HEK293 (cell line): Measurements from ENCODE around the gene OSCAR.
A peak's percentile ranks its signal among the peaks of the same experiment; 100 is the strongest.

Source experiments
- CTCF ChIA-PET: fragments of 350-600 bp; formaldehyde crosslinking; extraction: SDS; loops from one replicate; lab custom pipeline; 2021; ENCODE audit warnings: antibody characterized with exemption; lab: Yijun Ruan, JAX
- POLR2A ChIA-PET: fragments of 300-600 bp; formaldehyde crosslinking; extraction: SDS; loops from one replicate; lab custom pipeline; 2020; ENCODE audit warnings: antibody characterized with exemption, inconsistent platforms; lab: Yijun Ruan, JAX
- H3K27ac ChIP-seq: fragments of 200-500 bp; sonication (Bioruptor generic); 2 replicates; pipeline ENCODE4 v1.5.1; 2014; ENCODE audit warnings: low read depth, low read length, control low read depth, inconsistent platforms; ENCODE audit errors: extremely low read depth
- H3K36me3 ChIP-seq, 2 experiments: fragments of 200-500 bp in 1 of 2; sonication (Bioruptor generic) in 1 of 2; 1 replicate in 1 of 2; 2 replicates in 1 of 2; pipeline ENCODE4 v1.5.1; 2014 to 2017; ENCODE audit warnings: inconsistent platforms in 2 of 2, low read length in 2 of 2; ENCODE audit not compliant: control insufficient read depth in 2 of 2, insufficient read depth in 1 of 2
- H3K4me1 ChIP-seq: fragments of 200-500 bp; sonication (Bioruptor generic); 2 replicates; pipeline ENCODE4 v1.5.1; 2014; ENCODE audit warnings: mild to moderate bottlenecking, low read length, inconsistent platforms; ENCODE audit not compliant: control insufficient read depth, insufficient read depth
- H3K4me3 ChIP-seq: 2 replicates; pipeline ENCODE4 v1.5.1; 2011; ENCODE audit warnings: low read depth, mild to moderate bottlenecking, control low read depth, low read length, moderate library complexity
- H3K9me3 ChIP-seq: fragments of 200-500 bp; sonication (Bioruptor generic); 2 replicates; pipeline ENCODE4 v1.5.1; 2014; ENCODE audit warnings: low read depth, low read length, inconsistent platforms; ENCODE audit not compliant: control insufficient read depth, insufficient read depth
- AEBP2 ChIP-seq: fragments of 450-650 bp; formaldehyde crosslinking; IDR thresholded peaks from 2 replicates; pipeline ENCODE4 v1.5.1; 2016; ENCODE audit warnings: missing biosample characterization, missing genetic modification characterization, borderline replicate concordance
- EGR2 ChIP-seq: fragments of 450-650 bp; formaldehyde crosslinking; IDR thresholded peaks from 2 replicates; pipeline ENCODE4 v1.5.1; 2016; ENCODE audit warnings: low read depth, missing biosample characterization, missing genetic modification characterization
- ELK4 ChIP-seq: IDR thresholded peaks from 2 replicates; pipeline ENCODE4 v1.6.1; 2011; ENCODE audit warnings: mild to moderate bottlenecking, low read depth, low read length, borderline replicate concordance
- KLF1 ChIP-seq: fragments of 450-650 bp; formaldehyde crosslinking; IDR thresholded peaks from 2 replicates; pipeline ENCODE4 v1.5.1; 2016; ENCODE audit warnings: missing biosample characterization, missing genetic modification characterization
- PRDM2 ChIP-seq: fragments of 450-650 bp; formaldehyde crosslinking; IDR thresholded peaks from 2 replicates; pipeline ENCODE4 v1.5.1; 2016; ENCODE audit warnings: missing biosample characterization, missing genetic modification characterization, borderline replicate concordance
- REST ChIP-seq: fragments of 450-650 bp; formaldehyde crosslinking; IDR thresholded peaks from 2 replicates; pipeline ENCODE4 v1.5.1; 2016; ENCODE audit warnings: missing biosample characterization, missing genetic modification characterization
- SALL2 ChIP-seq: fragments of 450-650 bp; formaldehyde crosslinking; IDR thresholded peaks from 2 replicates; pipeline ENCODE4 v1.5.0; 2017; ENCODE audit warnings: missing biosample characterization, mild to moderate bottlenecking, missing genetic modification characterization, borderline replicate concordance
- TRIM28 ChIP-seq: IDR thresholded peaks from 2 replicates; pipeline ENCODE4 v1.6.1; 2011; ENCODE audit warnings: low read length, control low read depth, borderline replicate concordance
- YY1 ChIP-seq: fragments of 450-650 bp; formaldehyde crosslinking; IDR thresholded peaks from 2 replicates; pipeline ENCODE4 v1.5.1; 2018; ENCODE audit warnings: missing biosample characterization, missing genetic modification characterization
- ZFP37 ChIP-seq: fragments of 450-650 bp; formaldehyde crosslinking; IDR thresholded peaks from 2 replicates; pipeline ENCODE4 v1.5.1; 2016; ENCODE audit warnings: missing biosample characterization, missing genetic modification characterization
- ZNF112 ChIP-seq: fragments of 450-650 bp; formaldehyde crosslinking; IDR thresholded peaks from 2 replicates; pipeline ENCODE4 v1.5.0; 2017; ENCODE audit warnings: missing biosample characterization, missing genetic modification characterization
- ZNF19 ChIP-seq: fragments of 450-650 bp; formaldehyde crosslinking; IDR thresholded peaks from 2 replicates; pipeline ENCODE4; 2016; ENCODE audit warnings: missing biosample characterization, missing genetic modification characterization, low read depth
- ZNF341 ChIP-seq: fragments of 450-650 bp; formaldehyde crosslinking; IDR thresholded peaks from 2 replicates; pipeline ENCODE4; 2016; ENCODE audit warnings: low read depth, missing biosample characterization, missing genetic modification characterization
- ZNF48 ChIP-seq: fragments of 450-650 bp; formaldehyde crosslinking; IDR thresholded peaks from 2 replicates; pipeline ENCODE4 v1.5.1; 2016; ENCODE audit warnings: missing biosample characterization, missing genetic modification characterization
- ZNF510 ChIP-seq: fragments of 450-650 bp; formaldehyde crosslinking; IDR thresholded peaks from 2 replicates; pipeline ENCODE4 v1.5.1; 2018; ENCODE audit warnings: mild to moderate bottlenecking, missing genetic modification characterization, missing biosample characterization; ENCODE audit not compliant: insufficient replicate concordance
- ZNF548 ChIP-seq: fragments of 450-650 bp; formaldehyde crosslinking; IDR thresholded peaks from 2 replicates; pipeline ENCODE4 v1.5.1; 2016; ENCODE audit warnings: missing biosample characterization, missing genetic modification characterization
- ZNF624 ChIP-seq: fragments of 450-650 bp; formaldehyde crosslinking; IDR thresholded peaks from 2 replicates; pipeline ENCODE4 v1.5.1; 2017; ENCODE audit warnings: missing biosample characterization, missing genetic modification characterization
- ZNF639 ChIP-seq: fragments of 450-650 bp; formaldehyde crosslinking; IDR thresholded peaks from 2 replicates; pipeline ENCODE4 v1.5.1; 2016; ENCODE audit warnings: missing biosample characterization, missing genetic modification characterization
- ZSCAN5A ChIP-seq: fragments of 450-650 bp; formaldehyde crosslinking; IDR thresholded peaks from 2 replicates; pipeline ENCODE4 v1.5.1; 2016; ENCODE audit warnings: missing biosample characterization, missing genetic modification characterization

OSCAR gene

GRCh38 chr19:54081032-54081431 is 19.6 kb downstream of the OSCAR start, which contains the start of gene TARM1:
Gene TARM1 (minus strand): TSS chr19:54081365. CDS start chr19:54081340, 25 bp downstream.
- CTCF ChIA-PET, result no interaction called here
- Histone ChIP-seq H3K4me3 (no peak within 1 kb of the TSS), H3K4me1 (no peaks in the 10 kb centered on the region), H3K27ac (no peak within 1 kb of the TSS), H3K9me3 (no peaks in the 10 kb centered on the region; the same call in 1 of the 2 replicates), H3K36me3 (no peaks in the 10 kb centered on the region)
- TF ChIP-seq ZNF341, result no peak
- no peak for TF ChIP-seq ZNF548 (tag by site-specific recombination)
- TF ChIP-seq ZNF48, result no peak
- peak; percentile 44; the same call in 1 of the 2 replicates for TF ChIP-seq TRIM28
- no peak for TF ChIP-seq ZNF624 (tag by site-specific recombination)
- TF ChIP-seq EGR2, result no peak
- POLR2A ChIA-PET, result no interaction called here

- ChIA-PET CTCF (interaction anchor here (0.6 kb wide), 1 partner anchor 17 kb away, joined by 3 read pairs; no protein-coding TSS in a partner anchor), POLR2A (no interaction called here)
- Histone ChIP-seq H3K4me3 (no peak overlapping the region), H3K4me1 (no peaks in the 10 kb centered on the region), H3K9me3 (no peaks in the 10 kb centered on the region; the same call in 1 of the 2 replicates), H3K27ac (no peak overlapping the region), H3K36me3 (no peaks in the 10 kb centered on the region)
- TF ChIP-seq YY1 (tag by site-specific recombination), result no peak
- TF ChIP-seq ZFP37 (tag by site-specific recombination), result no peak
- no peak for TF ChIP-seq PRDM2 (tag by site-specific recombination)
- TF ChIP-seq ZNF19 (tag by site-specific recombination), result no peak
- no peak for TF ChIP-seq ZSCAN5A (tag by site-specific recombination)
- no peak for TF ChIP-seq REST (tag by site-specific recombination)
- no peak for TF ChIP-seq ZNF639 (tag by site-specific recombination)
- TF ChIP-seq KLF1, result no peak
- no peak for TF ChIP-seq TRIM28
- no peak for TF ChIP-seq ZNF112 (tag by site-specific recombination)
- no peak for TF ChIP-seq ZNF624 (tag by site-specific recombination)
- TF ChIP-seq ELK4, result no peak
- TF ChIP-seq ZNF510, result no peak
- TF ChIP-seq AEBP2, result no peak
- no peak for TF ChIP-seq SALL2 (tag by site-specific recombination)
Observed at GRCh38 chr19:54077334-54077733, 23.3 kb downstream of the OSCAR start.
